NCI-H2107 treated with DMSO at 0.1 percent for 48 hours (cell line): ENCODE results near the gene KCTD3.

Experiments used
- DNase-seq: peaks from one replicate; lab custom pipeline; 2025; ENCODE audit not compliant: unreplicated experiment; lab: John Stamatoyannopoulos, UW

The KCTD3 gene

DNA sequence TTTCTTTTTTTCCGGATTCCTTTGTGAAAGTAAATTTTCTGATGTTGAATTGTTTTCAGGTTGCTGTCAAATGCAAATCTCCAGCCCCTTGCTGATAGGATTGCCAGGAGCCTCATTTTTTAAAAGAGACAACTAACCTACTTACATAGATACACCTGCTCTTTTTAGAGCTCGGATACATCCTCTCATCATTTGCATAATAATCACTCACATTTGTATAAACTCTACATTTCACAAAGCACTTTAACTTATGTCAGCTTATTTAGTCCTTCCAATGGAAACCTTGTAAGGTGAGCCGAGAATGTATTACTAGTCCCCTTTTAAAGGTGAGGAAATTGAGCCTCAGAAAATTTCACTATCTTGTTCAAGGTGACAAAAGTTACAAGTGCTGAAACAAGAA, 84.8 kb downstream of the KCTD3 start:
- no peak for DNase-seq

DNA sequence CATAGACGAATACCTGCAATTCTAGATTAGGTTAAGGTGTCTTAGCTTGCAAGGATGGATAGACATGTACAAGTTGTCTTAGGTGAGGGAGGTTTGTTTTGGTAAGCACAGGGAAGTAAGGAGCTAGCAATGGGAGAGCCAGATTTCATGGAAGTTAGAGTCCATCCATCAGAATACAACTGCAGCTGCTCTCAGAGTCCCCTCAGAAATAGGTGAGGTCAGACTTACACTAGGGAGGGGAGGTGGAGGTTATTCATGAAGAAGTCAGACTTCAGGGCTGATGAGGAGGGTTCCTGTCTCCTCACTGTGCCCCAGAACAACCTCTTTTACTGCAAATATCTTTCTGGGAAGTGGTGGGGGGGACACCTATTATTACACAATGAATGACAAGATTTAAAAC, 85.3 kb downstream of the KCTD3 start:
- no peak for DNase-seq

DNA sequence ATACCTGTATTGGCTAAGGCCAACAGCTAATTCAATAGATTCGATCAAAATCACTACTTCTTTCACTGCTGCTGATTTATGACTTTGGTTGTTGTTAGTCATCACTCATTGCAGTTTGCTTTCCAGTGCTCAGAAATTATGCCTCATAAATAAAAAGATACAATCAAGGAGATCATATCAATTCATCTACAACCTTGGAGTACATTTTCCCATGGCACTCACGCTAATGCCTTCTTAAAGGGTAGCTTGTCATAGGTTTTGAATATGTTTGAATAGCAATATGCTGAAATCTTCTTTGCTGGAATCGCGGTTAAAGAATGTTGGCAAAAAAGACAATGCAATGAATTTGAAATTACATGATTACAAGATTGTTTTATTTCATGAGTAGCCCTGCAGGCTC, 89.9 kb downstream of the KCTD3 start:
- DNase-seq, result no peak

GRCh38 chr1:215660259-215660658, 93.2 kb downstream of the KCTD3 start:
- no peak for DNase-seq

DNA sequence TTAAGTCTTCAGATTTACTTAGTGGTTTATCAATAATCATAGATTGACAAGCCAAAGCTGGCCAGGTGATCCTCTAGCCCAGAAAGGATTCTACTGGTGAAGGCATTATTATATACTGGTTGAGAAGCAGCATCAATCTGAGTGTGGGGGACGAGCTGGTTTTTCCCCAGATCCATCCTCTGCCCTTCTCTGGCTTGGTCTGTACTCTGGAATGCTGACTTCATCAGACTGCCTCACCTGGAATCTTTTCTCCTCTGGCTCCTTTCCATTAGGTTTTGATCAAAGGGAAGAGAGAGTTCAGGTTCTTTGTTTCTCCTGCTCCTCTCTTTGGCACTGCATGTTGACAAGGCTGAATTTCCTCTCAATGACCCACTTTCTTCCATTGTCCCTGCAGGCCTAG, 93.9 kb downstream of the KCTD3 start:
- no peak for DNase-seq

GRCh38 chr1:215665215-215665614, 98.1 kb downstream of the KCTD3 start:
- DNase-seq, result no peak

DNA sequence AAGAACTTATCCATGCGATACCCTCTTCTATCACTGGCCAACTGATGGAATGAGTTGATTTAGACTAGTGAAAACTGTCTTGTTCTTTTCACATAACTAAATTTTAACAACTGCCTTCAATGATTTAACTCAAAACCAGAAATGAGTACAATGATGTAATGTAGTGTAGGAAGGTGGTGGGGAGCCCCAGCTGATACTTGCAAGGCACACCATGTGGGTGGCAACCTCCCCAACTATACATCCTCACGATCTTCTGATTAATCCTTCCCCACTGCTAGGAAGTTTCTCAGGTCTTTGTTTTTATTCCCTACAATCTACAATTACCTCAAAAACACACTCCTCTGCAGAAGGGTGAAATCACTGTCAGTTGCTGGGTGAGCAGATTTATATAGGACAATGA, 100.7 kb downstream of the KCTD3 start:
- no peak for DNase-seq

DNA sequence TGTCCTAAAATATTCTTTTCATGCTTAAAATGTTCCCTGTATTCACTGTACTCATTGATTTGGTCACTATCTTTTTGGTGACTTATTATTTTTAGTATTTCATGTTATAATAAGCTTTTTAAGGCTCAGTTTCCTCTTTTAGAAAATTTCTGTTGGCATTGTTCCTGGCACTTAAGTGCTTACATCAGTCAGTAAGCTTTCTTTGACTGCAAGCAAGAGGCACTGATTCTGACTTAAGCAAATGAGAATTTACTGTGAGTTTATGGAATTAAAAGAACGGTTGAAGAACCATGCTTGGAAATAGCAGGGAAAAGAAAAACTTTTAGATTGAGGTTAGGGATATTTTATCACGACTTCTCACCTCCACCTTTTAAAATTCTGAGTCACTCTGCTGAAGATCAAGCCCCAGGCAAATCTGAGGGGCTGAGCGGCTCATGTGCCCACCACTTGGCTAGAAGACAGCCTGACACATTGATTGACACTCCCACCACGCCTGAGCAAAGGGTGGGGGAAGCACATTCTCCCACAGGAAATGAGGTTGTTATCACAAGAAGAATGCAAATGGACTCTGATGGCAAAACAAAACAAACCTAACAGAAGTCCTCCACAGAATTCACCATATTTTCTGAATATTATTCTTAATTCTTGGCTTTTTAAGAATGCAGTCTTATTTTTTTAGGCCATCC, 102.8 kb downstream of the KCTD3 start:
- DNase-seq, result no peak
